Measurements from ENCODE around the gene PLCH1.

GRCh38 chr3:155730843-155731242 lies 14.0 kb downstream of the PLCH1 start:
- TF ChIP-seq, protein P1, sequence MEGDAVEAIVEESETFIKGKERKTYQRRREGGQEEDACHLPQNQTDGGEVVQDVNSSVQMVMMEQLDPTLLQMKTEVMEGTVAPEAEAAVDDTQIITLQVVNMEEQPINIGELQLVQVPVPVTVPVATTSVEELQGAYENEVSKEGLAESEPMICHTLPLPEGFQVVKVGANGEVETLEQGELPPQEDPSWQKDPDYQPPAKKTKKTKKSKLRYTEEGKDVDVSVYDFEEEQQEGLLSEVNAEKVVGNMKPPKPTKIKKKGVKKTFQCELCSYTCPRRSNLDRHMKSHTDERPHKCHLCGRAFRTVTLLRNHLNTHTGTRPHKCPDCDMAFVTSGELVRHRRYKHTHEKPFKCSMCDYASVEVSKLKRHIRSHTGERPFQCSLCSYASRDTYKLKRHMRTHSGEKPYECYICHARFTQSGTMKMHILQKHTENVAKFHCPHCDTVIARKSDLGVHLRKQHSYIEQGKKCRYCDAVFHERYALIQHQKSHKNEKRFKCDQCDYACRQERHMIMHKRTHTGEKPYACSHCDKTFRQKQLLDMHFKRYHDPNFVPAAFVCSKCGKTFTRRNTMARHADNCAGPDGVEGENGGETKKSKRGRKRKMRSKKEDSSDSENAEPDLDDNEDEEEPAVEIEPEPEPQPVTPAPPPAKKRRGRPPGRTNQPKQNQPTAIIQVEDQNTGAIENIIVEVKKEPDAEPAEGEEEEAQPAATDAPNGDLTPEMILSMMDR (optimal IDR thresholded peaks at IDR 0.05 in 1 of 3, IDR thresholded peaks at IDR 0.05 in 1 of 3, conservative IDR thresholded peaks at IDR 0.05 in 1 of 3; ENCODE audit: extremely low read depth in 1 of 3, insufficient read depth in 2 of 3, low read length in 3 of 3), result no peak
- TF ChIP-seq EZH2 (IDR thresholded peaks at IDR 0.05; ENCODE audit: low read length), result no peak
